HCT116 (cell line): ENCODE results near the gene STRIP1. TPM values are rescaled to one million over a fixed set of nuclear protein-coding genes. Genes with fewer than 3 reads are reported as not detected.

ENCODE experiments used
- ATAC-seq: fragments of 200-7000 bp; cut with Tn5 transposase; 2 replicates; pipeline ENCODE4 v1.9.1; 2020; ENCODE audit warnings: mild to moderate bottlenecking, moderate library complexity
- BruUV-seq: library from RNA; stranded (reverse); fragments of 400-500 nt; replicated peaks from 2 replicates; lab custom pipeline; 2021; lab: Mats Ljungman, UMichigan
- CTCF ChIA-PET: fragments of 300-600 bp; sonication (Branson Sonifier 250); formaldehyde crosslinking; loops from one replicate; lab custom pipeline; 2021; ENCODE audit warnings: antibody characterized with exemption; lab: Charles Lee
- POLR2A ChIA-PET: fragments of 300-600, 350-600 bp; sonication (Branson Sonifier 250); formaldehyde crosslinking; loops from one replicate; lab custom pipeline; 2021; ENCODE audit warnings: antibody characterized with exemption; lab: Charles Lee
- RAD21 ChIA-PET, 2 experiments: fragments of 300-600 bp; sonication (Branson Sonifier 250); formaldehyde crosslinking; loops; one replicate each; lab custom pipeline; 2023; ENCODE audit warnings: low total read pairs in 2 of 2; ENCODE audit not compliant: uncharacterized antibody in 2 of 2, unreplicated experiment in 2 of 2, low non-redundant PET in 1 of 2; lab: Charles Lee
- DNase-seq: peaks from one replicate; pipeline ENCODE4 v3.0.0-alpha.2; 2010; ENCODE audit warnings: low read depth, low spot score
- H2AFZ ChIP-seq: fragments of 200-600 bp; shearing (Covaris generic), sonication (generic); 2 replicates; pipeline ENCODE4 v1.6.1; 2017; ENCODE audit warnings: low read depth, mixed run types, mixed read lengths, antibody characterized with exemption, low read length; ENCODE audit not compliant: poor library complexity, severe bottlenecking
- H3K27ac ChIP-seq: 2 replicates; pipeline ENCODE4 v1.5.1; 2012; ENCODE audit warnings: low read depth, low read length
- H3K27me3 ChIP-seq: fragments of 200-600 bp; sonication (generic); 2 replicates; pipeline ENCODE4 v1.6.1; 2016; ENCODE audit warnings: mixed run types, low read length, mixed read lengths; ENCODE audit not compliant: insufficient read depth
- H3K36me3 ChIP-seq, 2 experiments: fragments of 200-500 bp in 1 of 2; fragments of 200-600 bp in 1 of 2; sonication (Bioruptor generic) in 1 of 2; sonication (generic) in 1 of 2; 2 replicates each; pipeline versions ENCODE4 v1.5.1 to v1.6.1; 2014 to 2016; ENCODE audit warnings: low read length in 2 of 2, inconsistent platforms in 1 of 2, mixed read lengths in 1 of 2, mixed run types in 1 of 2; ENCODE audit not compliant: insufficient read depth in 2 of 2, control insufficient read depth in 1 of 2
- H3K4me1 ChIP-seq, 2 experiments: fragments of 200-600 bp in 1 of 2; sonication (generic) in 1 of 2; 2 replicates each; pipeline versions ENCODE4 v1.5.1 to v1.6.1; 2012 to 2017; ENCODE audit warnings: low read length in 2 of 2, inconsistent platforms in 1 of 2, mild to moderate bottlenecking in 1 of 2, mixed read lengths in 1 of 2, mixed run types in 1 of 2, moderate library complexity in 1 of 2; ENCODE audit not compliant: insufficient read depth in 2 of 2, control insufficient read depth in 1 of 2
- H3K4me2 ChIP-seq: fragments of 200-600 bp; sonication (generic); 2 replicates; pipeline ENCODE4 v1.6.1; 2017; ENCODE audit warnings: mixed run types, low read length, mixed read lengths
- H3K4me3 ChIP-seq, 2 experiments: fragments of 200-600 bp in 1 of 2; sonication (generic) in 1 of 2; replicated peaks in 1 of 2; 2 replicates each; pipeline ENCODE4 v1.5.1; 2011 to 2016; ENCODE audit warnings: low read length in 2 of 2, control low read depth in 1 of 2, low read depth in 1 of 2, mild to moderate bottlenecking in 1 of 2, mixed read lengths in 1 of 2, mixed run types in 1 of 2
- H3K79me2 ChIP-seq: fragments of 200-600 bp; sonication (generic); 2 replicates; pipeline ENCODE4 v1.6.1; 2017; ENCODE audit warnings: mild to moderate bottlenecking, mixed run types, low read length, moderate library complexity, mixed read lengths; ENCODE audit not compliant: insufficient read depth
- H3K9ac ChIP-seq: fragments of 200-600 bp; sonication (generic); 2 replicates; pipeline ENCODE4 v1.6.1; 2016; ENCODE audit warnings: low read length, mixed read lengths
- H3K9me2 ChIP-seq: fragments of 200-600 bp; sonication (generic), shearing (Covaris generic); 2 replicates; pipeline ENCODE4 v1.6.1; 2017; ENCODE audit warnings: mixed run types, mild to moderate bottlenecking, moderate library complexity; ENCODE audit not compliant: insufficient read depth
- H3K9me3 ChIP-seq, 2 experiments: fragments of 200-500 bp in 1 of 2; fragments of 200-600 bp in 1 of 2; sonication (Bioruptor generic) in 1 of 2; sonication (generic) in 1 of 2; 2 replicates each; pipeline ENCODE4 v1.6.1; 2014 to 2017; ENCODE audit warnings: low read length in 2 of 2, mixed read lengths in 2 of 2, inconsistent platforms in 1 of 2, low read depth in 1 of 2, mild to moderate bottlenecking in 1 of 2, mixed run types in 1 of 2, moderate library complexity in 1 of 2; ENCODE audit not compliant: control insufficient read depth in 1 of 2, insufficient read depth in 1 of 2
- H4K20me1 ChIP-seq: fragments of 200-600 bp; sonication (generic), shearing (Covaris generic); 2 replicates; pipeline ENCODE4 v1.6.1; 2017; ENCODE audit warnings: mixed run types, mild to moderate bottlenecking, moderate library complexity; ENCODE audit not compliant: insufficient read depth
- CBX3 ChIP-seq: IDR thresholded peaks from 2 replicates; pipeline ENCODE4 v1.6.1; 2012; ENCODE audit warnings: low read depth
- CEBPB ChIP-seq: IDR thresholded peaks from 2 replicates; pipeline ENCODE4 v1.6.1; 2012; ENCODE audit warnings: low read depth
- EGR1 ChIP-seq: IDR thresholded peaks from 2 replicates; pipeline ENCODE4 v1.6.1; 2012; ENCODE audit warnings: low read depth
- ELF1 ChIP-seq: IDR thresholded peaks from 2 replicates; pipeline ENCODE4 v1.6.1; 2012; ENCODE audit warnings: low read depth, borderline replicate concordance
- EZH2 ChIP-seq: fragments of 200-600 bp; sonication (generic); IDR thresholded peaks from 2 replicates; pipeline ENCODE4 v1.6.1; 2017; ENCODE audit warnings: antibody characterized with exemption, mixed run types
- FOSL1 ChIP-seq: IDR thresholded peaks from 2 replicates; pipeline ENCODE4 v1.6.1; 2012; ENCODE audit warnings: low read depth
- JUND ChIP-seq: IDR thresholded peaks from 2 replicates; pipeline ENCODE4 v1.6.1; 2012
- MAX ChIP-seq: IDR thresholded peaks from 2 replicates; pipeline ENCODE4 v1.6.1; 2012
- POLR2A ChIP-seq: IDR thresholded peaks from 2 replicates; pipeline ENCODE4 v1.7.0; 2011; ENCODE audit warnings: borderline replicate concordance; ENCODE audit not compliant: insufficient read depth, insufficient read length; ENCODE audit errors: extremely low read depth
- POLR2AphosphoS5 ChIP-seq: IDR thresholded peaks from 2 replicates; pipeline ENCODE4 v1.6.1; 2011; ENCODE audit warnings: mild to moderate bottlenecking, low read depth, low read length, moderate library complexity
- RAD21 ChIP-seq: IDR thresholded peaks from 2 replicates; pipeline ENCODE4 v1.6.1; 2012; ENCODE audit warnings: low read depth, mild to moderate bottlenecking
- SIN3A ChIP-seq: IDR thresholded peaks from 2 replicates; pipeline ENCODE4 v1.6.1; 2012; ENCODE audit warnings: low read depth
- SP1 ChIP-seq: IDR thresholded peaks from 2 replicates; pipeline ENCODE4 v1.6.1; 2012; ENCODE audit warnings: low read depth
- SRF ChIP-seq: IDR thresholded peaks from 2 replicates; pipeline ENCODE4 v1.6.1; 2012; ENCODE audit warnings: low read depth
- YY1 ChIP-seq: IDR thresholded peaks from 2 replicates; pipeline ENCODE4 v1.6.1; 2011; ENCODE audit warnings: low read length, low read depth, moderate library complexity, mild to moderate bottlenecking; ENCODE audit not compliant: insufficient replicate concordance; ENCODE audit errors: extremely low read depth
- ZFX ChIP-seq: fragments of 450-650 bp; IDR thresholded peaks from 2 replicates; pipeline ENCODE4 v1.6.1; 2017
- ZNF274 ChIP-seq: fragments of 200-500 bp; sonication (Bioruptor generic); IDR thresholded peaks from 2 replicates; pipeline ENCODE4 v1.6.1; 2014; ENCODE audit warnings: mild to moderate bottlenecking, low read depth, low read length, inconsistent platforms
- intact Hi-C: fragments of 100-400 bp; cut with micrococcal nuclease; formaldehyde crosslinking; loops from 2 replicates; pipeline ENCODE4 v1.10.0; 2022
- total RNA-seq: library from RNA; stranded (reverse); gene quantifications from one replicate; pipeline ENCODE4 v1.2.1, GENCODE V29; 2021; ENCODE audit not compliant: unreplicated experiment
- TF ChIP-seq, protein P1 (sequence below): IDR thresholded peaks from 2 replicates; pipeline ENCODE4 v1.6.1; 2012

Gene STRIP1
- total RNA-seq, 1 experiment from 2014 or later = 33.5 TPM

GRCh38 chr1:110007046-110007830, 27.2 kb upstream of the STRIP1 start:
- TF ChIP-seq ZNF274 = no peak
- no peak for TF ChIP-seq CEBPB
- no peak for TF ChIP-seq FOSL1
- no peak for TF ChIP-seq YY1
- TF ChIP-seq SIN3A = no peak
- TF ChIP-seq ELF1 = no peak
- TF ChIP-seq RAD21 = no peak
- no peak for TF ChIP-seq EZH2
- TF ChIP-seq POLR2AphosphoS5 = no peak
- no peak for TF ChIP-seq ZFX
- no peak for TF ChIP-seq MAX
- TF ChIP-seq EGR1 = no peak
- TF ChIP-seq, protein P1, sequence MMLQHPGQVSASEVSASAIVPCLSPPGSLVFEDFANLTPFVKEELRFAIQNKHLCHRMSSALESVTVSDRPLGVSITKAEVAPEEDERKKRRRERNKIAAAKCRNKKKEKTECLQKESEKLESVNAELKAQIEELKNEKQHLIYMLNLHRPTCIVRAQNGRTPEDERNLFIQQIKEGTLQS = no peak
- TF ChIP-seq SP1 = no peak
- no peak for TF ChIP-seq CBX3
- no peak for TF ChIP-seq POLR2A
- no peak for TF ChIP-seq JUND
- TF ChIP-seq SRF = no peak
- TF ChIP-seq, all 23 proteins: peak for 0
- Histone ChIP-seq H3K9ac (no peak overlapping the region), H4K20me1 (0 out of 2 replicates have a peak, but pooled peaks cover 5% of the 10 kb centered on the region), H3K4me1 (peaks cover 28 to 32% of the 10 kb centered on the region in 2 experiments), H3K4me3 (no peak overlapping the region), H3K27me3 (no peaks in the 10 kb centered on the region), H3K27ac (no peak overlapping the region), H3K79me2 (peaks cover 44% of the 10 kb centered on the region), H2AFZ (no peak overlapping the region), H3K9me2 (no peaks in the 10 kb centered on the region), H3K9me3 (no peaks in the 10 kb centered on the region), H3K4me2 (no peak overlapping the region), H3K36me3 (peaks cover 22 to 30% of the 10 kb centered on the region in 2 experiments)
- POLR2A ChIA-PET = interaction anchor here (1.0 kb wide), 1 partner anchor 23 kb away, joined by 5 read pairs; the partner anchor contains the start of gene AHCYL1
- CTCF ChIA-PET = interaction anchor here (1.2 to 1.7 kb wide), 3 partner anchors 22 to 230 kb away, joined by 3 to 11 read pairs (median 6); partner anchors contain the start of gene AHCYL1
- ATAC-seq (no peak), DNase-seq (no peak)
- intact Hi-C loops = no loop called here
- no TSS peak for BruUV-seq
- RAD21 ChIA-PET = no interaction called here
